Epithelial cell of proximal tubule (primary cell): ENCODE results near the gene KCTD16. TPM values are rescaled to one million over a fixed set of nuclear protein-coding genes. Genes with fewer than 3 reads are reported as not detected.

Experiments used
- DNase-seq: peaks from one replicate; pipeline ENCODE4 v3.0.0-alpha.2; 2011; ENCODE audit warnings: low read depth
- H3K4me3 ChIP-seq: 2 replicates; pipeline ENCODE4 v1.5.1; 2011; ENCODE audit warnings: low read depth, mild to moderate bottlenecking, low read length
- CTCF ChIP-seq: conservative IDR thresholded peaks from 2 replicates; pipeline ENCODE4 v1.5.1; 2012; ENCODE audit warnings: low read depth, mild to moderate bottlenecking, low read length
- total RNA-seq: library from RNA; depleted of rRNA; stranded (reverse); fragments of >200 nt; gene quantifications from 2 replicates; pipeline ENCODE4 v1.2.3, GENCODE V29; 2015

KCTD16 gene
- total RNA-seq, 1 donor from 2014 or later, result 0.06 TPM

- TF ChIP-seq CTCF, result no peak
- no peak for DNase-seq
These were observed 97.4 kb downstream of the KCTD16 start for GRCh38 chr5:144267961-144268513.

GRCh38 chr5:144273232-144274027 lies 102.8 kb downstream of the KCTD16 start:
- no peak overlapping the region for H3K4me3 ChIP-seq
- no peak for DNase-seq
- TF ChIP-seq CTCF, result no peak

More at GRCh38 chr5:144267961-144268513, 97.4 kb downstream of the KCTD16 start:
- no peak overlapping the region for H3K4me3 ChIP-seq

GRCh38 chr5:144275329-144275728 lies 104.7 kb downstream of the KCTD16 start:
- no peak overlapping the region for H3K4me3 ChIP-seq
- no peak for DNase-seq
- TF ChIP-seq CTCF, result no peak

- H3K4me3 ChIP-seq, result no peak overlapping the region
- DNase-seq, result no peak
- no peak for TF ChIP-seq CTCF
These were observed 105.6 kb downstream of the KCTD16 start for GRCh38 chr5:144276034-144276822.

GRCh38 chr5:144281784-144282183 lies 111.1 kb downstream of the KCTD16 start:
- no peak for TF ChIP-seq CTCF
- DNase-seq, result no peak
- H3K4me3 ChIP-seq, result no peak overlapping the region

- no peak overlapping the region for H3K4me3 ChIP-seq
- TF ChIP-seq CTCF, result no peak
- DNase-seq, result no peak
These were observed 113.4 kb downstream of the KCTD16 start for GRCh38 chr5:144284036-144284435.
